WI38 (cell line): Measurements from ENCODE around the gene RNF2.

Experiments used
- H3K4me3 ChIP-seq: 2 replicates; pipeline ENCODE4 v1.5.1; 2011; ENCODE audit warnings: low read depth, mild to moderate bottlenecking, control low read depth, low read length
- TF ChIP-seq, protein P1 (sequence below): IDR thresholded peaks from 2 replicates; pipeline ENCODE4 v1.5.1; 2012; ENCODE audit warnings: low read depth, mild to moderate bottlenecking, control low read depth, low read length

Gene RNF2

DNA sequence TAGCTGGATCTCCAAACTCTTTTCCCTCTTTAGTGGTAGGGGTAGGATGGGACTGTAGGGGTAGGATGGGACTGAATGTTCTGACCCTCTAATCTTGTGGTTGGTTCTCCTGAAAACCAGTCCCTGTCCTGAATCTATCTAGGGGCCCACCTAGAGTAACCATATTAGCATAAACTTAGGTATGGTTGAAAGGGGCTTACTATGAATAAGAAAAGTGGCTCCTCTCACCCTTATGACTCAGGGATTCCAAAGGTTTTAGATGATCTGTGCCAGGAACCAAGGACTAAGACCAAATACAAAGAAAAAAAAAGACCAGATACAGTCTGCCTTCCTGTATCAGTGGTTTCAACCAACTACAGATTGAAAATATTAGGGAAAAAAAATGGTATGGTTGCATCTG, 28.9 kb downstream of the RNF2 start:
- no peak overlapping the region for H3K4me3 ChIP-seq
- TF ChIP-seq, protein P1, sequence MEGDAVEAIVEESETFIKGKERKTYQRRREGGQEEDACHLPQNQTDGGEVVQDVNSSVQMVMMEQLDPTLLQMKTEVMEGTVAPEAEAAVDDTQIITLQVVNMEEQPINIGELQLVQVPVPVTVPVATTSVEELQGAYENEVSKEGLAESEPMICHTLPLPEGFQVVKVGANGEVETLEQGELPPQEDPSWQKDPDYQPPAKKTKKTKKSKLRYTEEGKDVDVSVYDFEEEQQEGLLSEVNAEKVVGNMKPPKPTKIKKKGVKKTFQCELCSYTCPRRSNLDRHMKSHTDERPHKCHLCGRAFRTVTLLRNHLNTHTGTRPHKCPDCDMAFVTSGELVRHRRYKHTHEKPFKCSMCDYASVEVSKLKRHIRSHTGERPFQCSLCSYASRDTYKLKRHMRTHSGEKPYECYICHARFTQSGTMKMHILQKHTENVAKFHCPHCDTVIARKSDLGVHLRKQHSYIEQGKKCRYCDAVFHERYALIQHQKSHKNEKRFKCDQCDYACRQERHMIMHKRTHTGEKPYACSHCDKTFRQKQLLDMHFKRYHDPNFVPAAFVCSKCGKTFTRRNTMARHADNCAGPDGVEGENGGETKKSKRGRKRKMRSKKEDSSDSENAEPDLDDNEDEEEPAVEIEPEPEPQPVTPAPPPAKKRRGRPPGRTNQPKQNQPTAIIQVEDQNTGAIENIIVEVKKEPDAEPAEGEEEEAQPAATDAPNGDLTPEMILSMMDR: no peak

DNA sequence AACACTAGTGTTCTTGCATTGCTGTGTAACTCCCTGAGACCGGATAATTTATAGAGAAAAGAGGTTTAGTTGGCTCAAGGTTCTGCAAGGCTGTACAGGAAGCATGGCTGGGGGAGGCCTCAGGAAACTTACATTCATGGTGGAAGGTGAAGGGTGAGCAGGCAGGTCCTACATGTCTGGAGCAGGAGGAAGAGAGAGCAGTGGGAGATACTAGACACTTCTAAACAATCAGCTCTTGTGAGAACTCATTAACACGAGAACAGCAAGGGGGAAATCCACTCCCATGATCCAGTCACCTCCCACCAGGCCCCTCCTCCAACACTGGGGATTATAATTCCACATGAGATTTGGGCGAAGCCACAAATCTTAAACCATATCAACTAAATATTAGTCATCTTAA, 30.1 kb downstream of the RNF2 start:
- no peak overlapping the region for H3K4me3 ChIP-seq
- TF ChIP-seq, protein P1: no peak

DNA sequence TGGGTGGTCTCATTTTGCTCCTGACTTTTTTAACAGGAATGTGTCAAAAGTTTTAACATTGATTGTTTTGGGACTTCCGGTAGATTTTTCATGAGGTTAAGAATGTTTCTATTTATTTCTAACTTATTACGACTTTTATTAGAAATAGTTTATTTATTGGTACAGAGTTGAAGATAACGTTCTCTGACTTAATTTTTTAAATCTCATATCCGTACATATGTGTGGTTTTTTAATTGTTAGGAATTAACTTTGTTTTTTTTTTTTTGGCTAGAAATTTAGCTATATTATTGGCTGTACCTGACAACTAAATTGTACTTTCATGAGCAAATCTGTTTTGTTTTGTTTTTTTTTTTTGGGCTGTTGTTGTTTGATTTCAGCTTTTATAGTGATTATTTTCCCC, 32.0 kb downstream of the RNF2 start:
- TF ChIP-seq, protein P1: no peak

DNA sequence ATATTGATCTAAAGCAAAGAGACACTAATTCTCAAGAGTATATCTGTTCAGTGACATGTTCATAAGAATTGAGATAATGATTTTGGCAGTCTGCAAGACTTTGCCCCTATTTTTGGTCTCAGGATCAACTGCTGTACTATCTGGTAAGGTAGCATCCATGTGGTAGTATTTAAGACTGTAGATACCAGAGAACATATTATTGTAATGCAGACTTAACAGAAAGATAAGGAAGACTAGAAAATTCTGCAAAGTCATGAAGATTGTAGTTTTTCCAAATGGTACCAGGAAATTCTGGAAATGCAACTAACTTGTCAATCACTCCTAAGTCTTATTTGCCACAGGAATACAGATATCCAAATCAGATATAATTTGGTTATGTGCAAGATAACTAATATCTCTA, 35.1 kb downstream of the RNF2 start:
- H3K4me3 ChIP-seq: no peak overlapping the region
- TF ChIP-seq, protein P1: no peak

More for the DNA sequence above, 32.0 kb downstream of the RNF2 start:
- no peak overlapping the region for H3K4me3 ChIP-seq

DNA sequence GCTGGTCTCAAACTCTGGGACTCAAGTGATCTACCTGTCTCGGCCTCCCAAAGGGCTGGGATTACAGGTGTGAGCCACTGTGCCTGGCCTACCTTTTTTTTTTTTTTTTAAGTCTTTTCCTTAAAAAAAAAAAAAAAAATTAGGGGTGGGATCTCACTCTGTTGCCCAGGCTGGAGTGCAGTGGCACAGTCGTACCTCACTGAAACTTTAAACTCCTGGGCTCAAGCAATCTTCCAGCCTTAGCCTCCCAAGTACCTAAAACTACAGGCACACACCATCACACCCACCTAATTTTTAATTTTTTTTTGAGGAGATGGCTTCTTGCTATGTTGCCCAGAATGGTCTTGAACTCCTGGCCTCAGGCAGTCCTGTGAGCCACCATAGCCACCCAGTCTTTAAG, 38.5 kb downstream of the RNF2 start:
- TF ChIP-seq, protein P1: no peak
- H3K4me3 ChIP-seq: no peak overlapping the region

DNA sequence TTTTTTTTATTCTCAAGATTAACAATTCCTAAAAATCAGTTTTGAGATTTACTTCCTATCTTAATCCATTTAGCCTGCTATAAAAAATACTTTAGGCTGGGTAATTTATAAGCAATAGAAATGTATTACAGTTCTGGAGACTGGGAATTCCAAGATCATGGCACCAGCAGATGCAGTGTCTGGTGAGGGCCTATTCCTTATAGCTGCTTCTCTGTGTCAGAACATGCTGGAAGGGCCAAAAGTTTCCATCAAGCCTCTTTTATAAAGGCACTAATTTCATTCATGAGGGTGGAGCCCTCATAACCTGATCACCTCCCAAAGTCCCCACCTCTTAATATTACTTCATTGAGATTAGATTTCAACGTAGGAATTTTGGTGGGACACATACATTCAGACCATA, 41.7 kb downstream of the RNF2 start:
- no peak overlapping the region for H3K4me3 ChIP-seq
- TF ChIP-seq, protein P1: no peak

DNA sequence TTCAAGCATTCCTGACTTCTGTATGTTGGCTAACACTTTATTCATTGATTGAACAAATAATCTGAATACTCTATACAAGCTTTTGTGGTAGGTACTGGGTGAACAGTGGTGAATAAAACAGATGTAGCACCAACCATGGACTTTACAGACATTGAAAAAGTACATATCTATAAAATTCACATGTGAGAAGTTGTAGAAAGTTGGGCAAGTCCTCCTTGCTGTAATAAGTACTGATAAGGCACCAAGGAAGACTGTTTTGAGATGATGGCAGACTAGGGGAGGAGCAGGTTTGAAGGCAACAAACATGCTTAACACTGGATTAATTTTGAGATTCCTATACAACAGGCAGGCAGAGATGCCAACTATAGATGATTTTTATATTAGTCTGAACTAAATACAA, 42.4 kb downstream of the RNF2 start:
- no peak overlapping the region for H3K4me3 ChIP-seq
- TF ChIP-seq, protein P1: no peak
